GM19351 (cell line): Measurements from ENCODE around the gene ZNF891.

Experiments used
- ATAC-seq: cut with Tn5 transposase; IDR thresholded peaks from one replicate; pipeline ENCODE4 v1.9.1; 2021; ENCODE audit warnings: mild to moderate bottlenecking, moderate library complexity; ENCODE audit not compliant: unreplicated experiment

ZNF891 gene

DNA sequence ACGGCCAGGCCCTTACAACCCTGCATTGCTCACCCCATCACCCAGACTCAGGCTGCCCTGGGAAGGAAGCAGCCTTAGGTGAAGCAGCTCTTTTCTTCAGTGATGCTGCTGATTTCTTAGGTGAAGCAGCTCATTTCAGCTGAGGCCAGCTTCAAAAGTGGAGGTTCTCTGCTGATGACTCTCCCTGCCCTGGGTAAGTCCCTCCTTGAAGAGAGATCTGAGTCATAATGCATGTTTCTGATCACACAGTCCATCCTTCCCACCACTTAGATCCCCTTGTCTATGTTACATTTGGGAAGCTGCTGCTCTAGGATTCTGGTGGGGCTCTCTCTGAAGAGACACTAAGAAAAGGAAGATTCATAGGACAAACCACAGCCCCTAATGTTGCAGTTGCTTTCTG lies 66.5 kb downstream of the ZNF891 start:
- ATAC-seq, result no peak

DNA sequence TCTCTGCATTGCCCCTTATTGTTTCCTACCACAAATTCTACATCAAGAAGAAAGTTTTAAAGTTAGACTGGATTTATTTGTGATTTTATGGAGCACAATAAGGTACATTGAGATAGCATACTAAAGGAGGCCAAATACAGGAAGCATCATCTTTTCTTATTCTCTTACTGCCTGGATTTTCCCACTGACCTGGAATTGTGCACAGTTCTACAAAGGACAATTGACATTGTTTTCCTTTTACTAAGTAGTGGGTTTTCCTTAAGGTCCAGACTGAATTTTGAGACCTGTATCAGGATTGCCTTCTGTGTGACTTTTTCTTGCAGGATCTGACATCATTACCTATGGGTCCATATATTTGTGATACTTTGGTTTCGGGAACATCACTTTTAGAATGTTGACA lies 68.1 kb downstream of the ZNF891 start:
- ATAC-seq, result no peak

DNA sequence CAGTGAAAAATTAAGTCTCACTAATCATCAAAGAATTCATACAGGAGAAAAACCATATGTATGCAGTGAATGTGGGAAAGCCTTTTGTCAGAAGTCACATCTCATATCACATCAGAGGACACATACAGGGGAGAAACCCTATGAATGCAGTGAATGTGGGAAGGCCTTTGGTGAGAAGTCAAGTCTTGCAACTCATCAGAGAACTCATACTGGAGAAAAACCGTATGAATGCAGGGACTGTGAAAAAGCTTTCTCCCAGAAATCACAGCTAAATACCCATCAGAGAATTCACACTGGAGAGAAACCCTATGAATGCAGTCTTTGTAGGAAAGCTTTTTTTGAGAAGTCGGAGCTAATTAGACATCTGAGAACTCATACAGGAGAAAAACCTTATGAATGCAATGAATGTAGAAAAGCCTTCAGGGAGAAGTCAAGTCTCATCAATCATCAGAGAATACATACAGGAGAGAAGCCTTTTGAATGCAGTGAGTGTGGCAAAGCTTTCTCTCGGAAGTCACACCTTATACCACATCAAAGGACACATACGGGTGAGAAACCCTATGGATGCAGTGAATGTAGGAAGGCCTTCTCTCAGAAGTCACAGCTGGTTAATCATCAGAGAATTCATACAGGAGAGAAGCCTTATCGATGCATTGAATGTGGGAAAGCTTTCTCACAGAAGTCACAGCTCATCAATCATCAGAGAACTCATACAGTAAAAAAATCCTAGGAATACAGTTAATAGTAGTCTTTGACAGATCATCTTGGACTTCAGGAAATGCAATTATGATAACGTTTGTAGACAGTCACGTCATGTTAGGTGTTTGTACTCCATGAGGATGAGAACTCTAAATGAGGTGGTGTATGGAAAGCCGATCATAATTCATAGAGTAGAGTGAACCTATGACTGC lies 71.6 kb downstream of the ZNF891 start:
- ATAC-seq, result no peak

DNA sequence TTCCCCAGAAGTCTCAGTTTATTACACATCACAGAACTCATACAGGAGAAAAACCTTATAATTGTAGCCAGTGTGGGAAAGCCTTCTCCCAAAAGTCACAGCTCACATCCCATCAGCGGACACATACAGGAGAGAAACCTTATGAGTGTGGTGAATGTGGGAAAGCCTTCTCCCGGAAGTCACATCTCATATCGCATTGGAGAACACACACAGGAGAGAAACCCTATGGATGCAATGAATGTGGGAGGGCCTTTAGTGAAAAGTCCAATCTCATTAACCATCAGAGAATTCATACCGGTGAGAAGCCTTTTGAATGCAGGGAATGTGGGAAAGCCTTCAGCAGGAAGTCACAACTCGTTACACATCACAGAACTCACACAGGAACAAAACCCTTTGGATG lies 72.6 kb downstream of the ZNF891 start:
- ATAC-seq, result no peak
